ENCODE data around the gene VSTM2B. TPM values are rescaled to one million over a fixed set of nuclear protein-coding genes. Genes with fewer than 3 reads are reported as not detected.

VSTM2B gene
- total and polyA plus RNA-seq, 2 of the 4 experiments (the other 2 are of a cell fraction), result not detected

DNA sequence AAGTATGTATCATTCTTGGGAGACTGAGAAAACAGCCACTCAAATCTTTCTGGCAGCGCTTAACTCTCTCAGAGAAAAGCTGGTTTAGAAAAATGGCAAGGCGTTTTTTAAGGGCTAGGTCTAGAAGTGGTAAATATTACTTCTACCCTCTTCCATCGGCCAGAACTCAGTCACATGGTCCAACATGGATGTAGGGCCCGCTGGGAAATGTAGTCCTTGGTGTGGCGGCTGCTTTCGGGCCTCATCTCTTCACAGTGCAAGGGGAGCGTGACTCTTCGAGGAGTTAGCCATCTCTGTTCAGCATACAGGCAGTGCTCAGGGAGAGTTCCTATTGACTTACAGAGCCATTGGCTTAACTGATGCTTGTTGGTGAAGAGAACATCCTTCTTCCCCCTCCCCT is 6.3 kb downstream of the VSTM2B start:
- Histone ChIP-seq H3K14ac (replicated peaks; ENCODE audit: low read depth, low read length) (no peak overlapping the region), H3K4ac (ENCODE audit: low read depth, low read length) (no peak overlapping the region), H2BK120ac (ENCODE audit: low read depth, low read length) (no peak overlapping the region), H4K20me1 (ENCODE audit: insufficient read depth, low read length) (no peaks in the 10 kb centered on the region; the same call in 1 of the 2 replicates), H3K4me3 (ENCODE audit: insufficient read depth, low read depth, low read length) (no peak overlapping the region), H3K9ac (ENCODE audit: low read depth, low read length) (no peak overlapping the region), H3K36me3 (ENCODE audit: control insufficient read depth, insufficient read depth, low read length) (no peaks in the 10 kb centered on the region), H3K56ac (ENCODE audit: extremely low read depth, insufficient read depth, low read length) (no peak overlapping the region), H2AFZ (replicated peaks; ENCODE audit: low read length, poor library complexity) (no peak overlapping the region), H3K9me3 (ENCODE audit: control insufficient read depth, insufficient read depth, low read length) (peaks cover 3% of the 10 kb centered on the region; the same call in 1 of the 2 replicates), H4K8ac (ENCODE audit: low read depth in 2 of 2, low read length in 2 of 2) (no peak overlapping the region), H3K9me1 (ENCODE audit: insufficient read depth, low read length) (no peaks in the 10 kb centered on the region), H3K23ac (ENCODE audit: low read depth, low read length) (no peak overlapping the region), H3K4me2 (ENCODE audit: low read depth, low read length) (no peak overlapping the region), H4K91ac (ENCODE audit: insufficient read depth, low read depth, low read length) (no peak overlapping the region), H2AK9ac (replicated peaks; ENCODE audit: low read depth, low read length, poor library complexity) (no peak overlapping the region), H2BK20ac (ENCODE audit: low read depth, low read length) (no peak overlapping the region), H2AK5ac (ENCODE audit: low read depth, low read length) (no peak overlapping the region), H4K5ac (ENCODE audit: low read depth, low read length) (no peak overlapping the region), H3K79me1 (ENCODE audit: low read depth in 1 of 2, low read length in 2 of 2) (no peaks in the 10 kb centered on the region), H3K27me3 (ENCODE audit: control insufficient read depth, insufficient read depth, low read length) (peaks cover 46% of the 10 kb centered on the region), H3K4me1 (ENCODE audit: control insufficient read depth, insufficient read depth, low read length) (no peaks in the 10 kb centered on the region; the same call in 1 of the 2 replicates), H2BK5ac (ENCODE audit: low read depth, low read length, poor library complexity, severe bottlenecking) (no peak overlapping the region), H3K18ac (ENCODE audit: low read depth, low read length) (no peak overlapping the region), H3K27ac (ENCODE audit: insufficient read depth, low read length) (no peak overlapping the region), H2BK15ac (ENCODE audit: low read depth, low read length) (no peak overlapping the region)
- DNase-seq (no peak), ATAC-seq (ENCODE audit: low read depth) (no peak)
- intact Hi-C loops (cut with micrococcal nuclease) (no loop called here), in situ Hi-C loops (cut with MboI; ENCODE audit: low sequenced_read_pairs) (no loop called here), dilution Hi-C loops (cut with HindIII; ENCODE audit: low sequenced_read_pairs, unreplicated experiment) (no loop called here)
- ChIA-PET CTCF (no interaction called here), POLR2A (ENCODE audit: unreplicated experiment) (no interaction called here)
- WGBS, 2 experiments (ENCODE audit: extremely low coverage in 2 of 2, insufficient read length in 1 of 2), result no CpG with 5 or more reads among the region's 8 CpGs
- BruUV-seq (replicated peaks), result no TSS peak
- TF ChIP-seq CHD1 (IDR thresholded peaks at IDR 0.05; ENCODE audit: low read depth, low read length), result no peak
- TF ChIP-seq, protein P1, sequence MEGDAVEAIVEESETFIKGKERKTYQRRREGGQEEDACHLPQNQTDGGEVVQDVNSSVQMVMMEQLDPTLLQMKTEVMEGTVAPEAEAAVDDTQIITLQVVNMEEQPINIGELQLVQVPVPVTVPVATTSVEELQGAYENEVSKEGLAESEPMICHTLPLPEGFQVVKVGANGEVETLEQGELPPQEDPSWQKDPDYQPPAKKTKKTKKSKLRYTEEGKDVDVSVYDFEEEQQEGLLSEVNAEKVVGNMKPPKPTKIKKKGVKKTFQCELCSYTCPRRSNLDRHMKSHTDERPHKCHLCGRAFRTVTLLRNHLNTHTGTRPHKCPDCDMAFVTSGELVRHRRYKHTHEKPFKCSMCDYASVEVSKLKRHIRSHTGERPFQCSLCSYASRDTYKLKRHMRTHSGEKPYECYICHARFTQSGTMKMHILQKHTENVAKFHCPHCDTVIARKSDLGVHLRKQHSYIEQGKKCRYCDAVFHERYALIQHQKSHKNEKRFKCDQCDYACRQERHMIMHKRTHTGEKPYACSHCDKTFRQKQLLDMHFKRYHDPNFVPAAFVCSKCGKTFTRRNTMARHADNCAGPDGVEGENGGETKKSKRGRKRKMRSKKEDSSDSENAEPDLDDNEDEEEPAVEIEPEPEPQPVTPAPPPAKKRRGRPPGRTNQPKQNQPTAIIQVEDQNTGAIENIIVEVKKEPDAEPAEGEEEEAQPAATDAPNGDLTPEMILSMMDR (conservative IDR thresholded peaks at IDR 0.05; ENCODE audit: low read depth, low read length), result no peak

Data from IMR-90 (cell line).